Fibroblast of the aortic adventitia (primary cell): ENCODE measurements around the gene LRGUK. TPM values are rescaled to one million over a fixed set of nuclear protein-coding genes. Genes with fewer than 3 reads are reported as not detected.

ENCODE experiments used
- DNase-seq: peaks from one replicate; pipeline ENCODE4 v3.0.0-alpha.2; 2010; ENCODE audit warnings: low read depth
- H3K4me3 ChIP-seq: 2 replicates; pipeline ENCODE4 v1.5.1; 2011; ENCODE audit warnings: low read depth, mild to moderate bottlenecking, control low read depth, low read length, moderate library complexity
- CTCF ChIP-seq: IDR thresholded peaks from 2 replicates; pipeline ENCODE4 v1.5.1; 2011; ENCODE audit warnings: mild to moderate bottlenecking, low read length, control low read depth, inconsistent platforms; ENCODE audit not compliant: insufficient read depth
- total RNA-seq: library from RNA; depleted of rRNA; stranded (reverse); fragments of >200 nt; gene quantifications from 2 replicates; pipeline ENCODE4 v1.2.3, GENCODE V29; 2012; ENCODE audit warnings: low replicate concordance

The LRGUK gene
- total RNA-seq, 1 donor = 0.09 TPM

DNA sequence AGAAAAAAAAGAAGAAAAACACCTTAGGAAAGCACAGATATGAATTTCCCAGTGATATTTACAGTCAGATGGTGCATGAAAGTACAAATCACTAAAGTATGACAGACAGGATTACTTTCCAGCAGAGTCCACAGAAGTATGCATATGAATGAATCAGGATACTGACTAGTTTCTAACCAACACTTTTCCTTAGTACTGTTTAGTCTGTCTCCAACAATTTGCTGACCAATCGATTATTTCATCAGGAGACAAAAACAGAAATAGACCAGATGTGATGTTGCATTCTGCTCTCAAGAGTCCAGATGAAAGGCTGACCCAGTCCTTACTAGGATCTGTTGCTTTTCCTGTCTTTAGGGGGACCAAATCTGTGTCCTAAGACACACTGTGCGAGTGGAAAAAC lies 175.0 kb downstream of the LRGUK start:
- no peak for TF ChIP-seq CTCF
- DNase-seq = no peak
- no peak overlapping the region for H3K4me3 ChIP-seq

GRCh38 chr7:134307320-134307719 lies 180.2 kb downstream of the LRGUK start:
- TF ChIP-seq CTCF = no peak
- H3K4me3 ChIP-seq = no peak overlapping the region
- peak; percentile 51 for DNase-seq

GRCh38 chr7:134308548-134308947 lies 181.4 kb downstream of the LRGUK start:
- TF ChIP-seq CTCF = no peak
- no peak for DNase-seq
- H3K4me3 ChIP-seq = no peak overlapping the region

DNA sequence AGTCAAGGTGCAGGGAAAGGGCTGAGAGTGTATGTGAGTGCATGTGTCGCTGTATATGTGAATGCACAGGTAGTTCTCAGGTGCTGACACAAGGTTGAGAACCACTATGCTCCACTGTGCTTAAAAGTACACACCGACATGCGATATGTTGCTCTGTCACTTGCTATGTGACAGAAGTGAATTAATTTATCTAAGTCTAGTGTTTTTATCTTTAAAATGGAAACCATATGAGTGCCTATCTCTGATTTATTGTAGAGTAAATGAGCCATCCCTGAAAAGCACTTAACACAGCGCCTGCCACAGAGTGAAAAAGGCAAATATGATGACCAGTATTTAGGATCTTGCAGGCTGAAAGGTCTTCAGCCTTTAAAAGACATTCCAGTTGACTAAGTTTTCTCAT lies 184.7 kb downstream of the LRGUK start:
- no peak for TF ChIP-seq CTCF
- DNase-seq = no peak

DNA sequence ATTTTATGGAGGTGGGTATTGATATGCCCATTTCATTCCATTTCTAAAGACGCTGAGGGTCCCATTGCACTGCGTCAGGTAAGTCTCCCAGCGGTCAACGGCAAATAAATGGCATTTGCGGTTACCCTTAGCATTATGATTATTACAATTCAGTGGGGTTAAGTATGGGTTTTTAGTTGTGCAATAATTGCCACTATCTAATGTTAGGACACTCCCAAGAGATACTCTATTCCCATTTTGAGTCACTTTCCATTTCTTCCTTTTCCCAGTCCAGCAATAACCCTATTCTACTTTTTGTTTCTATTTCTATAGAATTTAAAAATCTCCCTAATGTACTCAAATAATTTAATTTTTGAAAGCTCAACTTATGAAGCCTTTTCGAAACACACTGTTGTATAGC lies 185.6 kb downstream of the LRGUK start:
- no peak for TF ChIP-seq CTCF
- no peak for DNase-seq
- H3K4me3 ChIP-seq = no peak overlapping the region

More for the DNA sequence above, 184.7 kb downstream of the LRGUK start:
- no peak overlapping the region for H3K4me3 ChIP-seq

- H3K4me3 ChIP-seq = no peak overlapping the region
- DNase-seq = no peak
- no peak for TF ChIP-seq CTCF
Measured at GRCh38 chr7:134313543-134313942, 186.4 kb downstream of the LRGUK start.

Other genes starting within 250 kb of the LRGUK start
- gene SLC35B4, start 189.6 kb downstream of the LRGUK start, total RNA-seq = 7.8 and 18.4 TPM in 2 replicates